HepG2 (cell line): ENCODE data around the gene HSPA14. TPM values are rescaled to one million over a fixed set of nuclear protein-coding genes. Genes with fewer than 3 reads are reported as not detected.

Source experiments
- FOXK2 ChIP-seq: fragments of 450-650 bp; IDR thresholded peaks from 2 replicates; pipeline ENCODE4 v1.6.1; 2016
- GLMP ChIP-seq: sonication (generic); formaldehyde crosslinking; IDR thresholded peaks from 2 replicates; pipeline ENCODE4 v1.9.0; 2021; ENCODE audit warnings: missing genetic modification reagents, mild to moderate bottlenecking, borderline replicate concordance
- KMT2B ChIP-seq: IDR thresholded peaks from 2 replicates; pipeline ENCODE4 v1.6.1; 2016; ENCODE audit warnings: missing genetic modification reagents, missing compliant biosample characterization
- MIER3 ChIP-seq: IDR thresholded peaks from 2 replicates; pipeline ENCODE4 v1.6.1; 2016; ENCODE audit warnings: missing compliant biosample characterization, borderline replicate concordance
- NFYC ChIP-seq: IDR thresholded peaks from 2 replicates; pipeline ENCODE4 v1.6.1; 2016; ENCODE audit warnings: missing genetic modification reagents, missing compliant biosample characterization
- NR1H2 ChIP-seq: sonication (generic); formaldehyde crosslinking; IDR thresholded peaks from 2 replicates; pipeline ENCODE4 v1.8.1; 2022; ENCODE audit warnings: low read depth, missing genetic modification reagents, borderline replicate concordance
- SP1 ChIP-seq, 2 experiments: fragments of 450-650 bp in 1 of 2; sonication (generic) in 1 of 2; formaldehyde crosslinking in 1 of 2; IDR thresholded peaks; 2 replicates each; pipeline versions ENCODE4 v1.4.0 to v1.6.1; 2016 to 2020; ENCODE audit warnings: missing genetic modification reagents in 1 of 2
- ZBTB21 ChIP-seq: sonication (generic); formaldehyde crosslinking; IDR thresholded peaks from 2 replicates; pipeline ENCODE4 v1.4.0; 2020; ENCODE audit warnings: missing genetic modification reagents
- ZBTB8A ChIP-seq: sonication (generic); formaldehyde crosslinking; IDR thresholded peaks from 2 replicates; pipeline ENCODE4 v1.4.0; 2020; ENCODE audit warnings: mild to moderate bottlenecking, low read depth, missing genetic modification reagents, borderline replicate concordance
- ZFY ChIP-seq: sonication (generic); formaldehyde crosslinking; IDR thresholded peaks from 2 replicates; pipeline ENCODE4 v1.4.0; 2020; ENCODE audit warnings: missing genetic modification reagents
- ZNF160 ChIP-seq: sonication (generic); formaldehyde crosslinking; IDR thresholded peaks from 2 replicates; pipeline ENCODE4 v1.8.0; 2022; ENCODE audit warnings: mild to moderate bottlenecking, inconsistent platforms, missing genetic modification reagents
- ZNF329 ChIP-seq: sonication (generic); formaldehyde crosslinking; IDR thresholded peaks from 2 replicates; pipeline ENCODE4 v1.9.0; 2021; ENCODE audit warnings: low read depth, mild to moderate bottlenecking, missing genetic modification reagents
- ZNF563 ChIP-seq: sonication (generic); formaldehyde crosslinking; IDR thresholded peaks from 2 replicates; pipeline ENCODE4 v1.8.0; 2022; ENCODE audit warnings: mild to moderate bottlenecking, moderate library complexity, missing genetic modification reagents
- ZNF652 ChIP-seq: IDR thresholded peaks from 2 replicates; pipeline ENCODE4 v1.6.1; 2016; ENCODE audit warnings: low read depth, borderline replicate concordance
- ZNF746 ChIP-seq: sonication (generic); formaldehyde crosslinking; IDR thresholded peaks from 2 replicates; pipeline ENCODE4 v1.8.0; 2022; ENCODE audit warnings: mild to moderate bottlenecking, missing genetic modification reagents
- ZNF800 ChIP-seq: sonication (generic); formaldehyde crosslinking; IDR thresholded peaks from 2 replicates; pipeline ENCODE4 v1.4.0; 2020; ENCODE audit warnings: missing genetic modification reagents
- polyA plus RNA-seq, 8 experiments: library from polyadenylated mRNA; depleted of rRNA in 3 of 8; stranded (reverse) in 7 of 8; unstranded in 1 of 8; fragments of >200 nt; fragmentation: Illumina TruSeq in 4 of 8; extraction: Trizol in 4 of 8; gene quantifications; 2 replicates each; pipeline versions ENCODE4 v1.2.1 to v1.2.3, GENCODE V29; 2011 to 2016; ENCODE audit warnings: low read depth in 4 of 8, missing spikeins in 1 of 8, mixed read lengths in 1 of 8; ENCODE audit not compliant: insufficient read depth in 1 of 8
- total RNA-seq, 5 experiments: library from RNA; depleted of rRNA; stranded (reverse); fragments of >200 nt; fragmentation: Illumina TruSeq; extraction: Trizol; gene quantifications; 2 replicates each; pipeline ENCODE4 v1.2.3, GENCODE V29; 2016; ENCODE audit warnings: low read depth in 1 of 5
- TF ChIP-seq, protein P1 (sequence below): sonication (generic); formaldehyde crosslinking; IDR thresholded peaks from 2 replicates; pipeline ENCODE4 v1.4.0; 2020; ENCODE audit warnings: missing genetic modification reagents, mild to moderate bottlenecking, borderline replicate concordance
- TF ChIP-seq, protein P2 (sequence below): sonication (generic); formaldehyde crosslinking; IDR thresholded peaks from 2 replicates; pipeline ENCODE4 v1.9.0; 2022; ENCODE audit warnings: missing genetic modification reagents, mild to moderate bottlenecking, borderline replicate concordance

The HSPA14 gene
- total and polyA plus RNA-seq, 2 of the 13 experiments (the other 11 are each of a cell fraction or from before 2014, with no cell fraction given): 10.7 to 29.8 TPM

- TF ChIP-seq, protein P1, sequence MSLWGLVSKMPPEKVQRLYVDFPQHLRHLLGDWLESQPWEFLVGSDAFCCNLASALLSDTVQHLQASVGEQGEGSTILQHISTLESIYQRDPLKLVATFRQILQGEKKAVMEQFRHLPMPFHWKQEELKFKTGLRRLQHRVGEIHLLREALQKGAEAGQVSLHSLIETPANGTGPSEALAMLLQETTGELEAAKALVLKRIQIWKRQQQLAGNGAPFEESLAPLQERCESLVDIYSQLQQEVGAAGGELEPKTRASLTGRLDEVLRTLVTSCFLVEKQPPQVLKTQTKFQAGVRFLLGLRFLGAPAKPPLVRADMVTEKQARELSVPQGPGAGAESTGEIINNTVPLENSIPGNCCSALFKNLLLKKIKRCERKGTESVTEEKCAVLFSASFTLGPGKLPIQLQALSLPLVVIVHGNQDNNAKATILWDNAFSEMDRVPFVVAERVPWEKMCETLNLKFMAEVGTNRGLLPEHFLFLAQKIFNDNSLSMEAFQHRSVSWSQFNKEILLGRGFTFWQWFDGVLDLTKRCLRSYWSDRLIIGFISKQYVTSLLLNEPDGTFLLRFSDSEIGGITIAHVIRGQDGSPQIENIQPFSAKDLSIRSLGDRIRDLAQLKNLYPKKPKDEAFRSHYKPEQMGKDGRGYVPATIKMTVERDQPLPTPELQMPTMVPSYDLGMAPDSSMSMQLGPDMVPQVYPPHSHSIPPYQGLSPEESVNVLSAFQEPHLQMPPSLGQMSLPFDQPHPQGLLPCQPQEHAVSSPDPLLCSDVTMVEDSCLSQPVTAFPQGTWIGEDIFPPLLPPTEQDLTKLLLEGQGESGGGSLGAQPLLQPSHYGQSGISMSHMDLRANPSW: no peak; the same call in 1 of the 2 replicates
- TF ChIP-seq SP1 (IDR thresholded peaks at IDR 0.05) (no peak), SP1 (CRISPR knock-in tag; IDR thresholded peaks at IDR 0.05) (no peak; the same call in 1 of the 2 replicates), ZNF160 (peak; percentile 17; the same call in 1 of the 2 replicates), NFYC (CRISPR knock-in tag) (peak; percentile 90), MIER3 (no peak), GLMP (no peak), ZBTB8A (CRISPR knock-in tag) (no peak), FOXK2 (peak; percentile 40; the same call in 1 of the 2 replicates), ZNF800 (CRISPR knock-in tag) (peak; percentile 76; the same call in 1 of the 2 replicates), NR1H2 (CRISPR knock-in tag) (no peak), ZNF563 (CRISPR knock-in tag) (no peak), ZNF329 (CRISPR knock-in tag) (peak; percentile 44; the same call in 1 of the 2 replicates), KMT2B (CRISPR knock-in tag) (peak; percentile 88), ZNF746 (CRISPR knock-in tag) (peak; percentile 60; the same call in 1 of the 2 replicates), ZNF652 (no peak), ZBTB21 (CRISPR knock-in tag) (no peak), ZFY (CRISPR knock-in tag) (peak; percentile 87)
- TF ChIP-seq, protein P2, sequence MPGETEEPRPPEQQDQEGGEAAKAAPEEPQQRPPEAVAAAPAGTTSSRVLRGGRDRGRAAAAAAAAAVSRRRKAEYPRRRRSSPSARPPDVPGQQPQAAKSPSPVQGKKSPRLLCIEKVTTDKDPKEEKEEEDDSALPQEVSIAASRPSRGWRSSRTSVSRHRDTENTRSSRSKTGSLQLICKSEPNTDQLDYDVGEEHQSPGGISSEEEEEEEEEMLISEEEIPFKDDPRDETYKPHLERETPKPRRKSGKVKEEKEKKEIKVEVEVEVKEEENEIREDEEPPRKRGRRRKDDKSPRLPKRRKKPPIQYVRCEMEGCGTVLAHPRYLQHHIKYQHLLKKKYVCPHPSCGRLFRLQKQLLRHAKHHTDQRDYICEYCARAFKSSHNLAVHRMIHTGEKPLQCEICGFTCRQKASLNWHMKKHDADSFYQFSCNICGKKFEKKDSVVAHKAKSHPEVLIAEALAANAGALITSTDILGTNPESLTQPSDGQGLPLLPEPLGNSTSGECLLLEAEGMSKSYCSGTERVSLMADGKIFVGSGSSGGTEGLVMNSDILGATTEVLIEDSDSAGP (CRISPR knock-in tag): peak; percentile 75; the same call in 1 of the 2 replicates
Observed at GRCh38 chr10:14837757-14838581, at the start of gene HSPA14, which contains the start of the genes CDNF and MSANTD7 (continued).
